GM18499 (cell line): Measurements from ENCODE around the gene SPRING1.

Source experiments
- ATAC-seq: cut with Tn5 transposase; IDR thresholded peaks from one replicate; pipeline ENCODE4 v1.9.1; 2021; ENCODE audit warnings: moderate number of reproducible peaks; ENCODE audit not compliant: insufficient read depth, unreplicated experiment

The SPRING1 gene

DNA sequence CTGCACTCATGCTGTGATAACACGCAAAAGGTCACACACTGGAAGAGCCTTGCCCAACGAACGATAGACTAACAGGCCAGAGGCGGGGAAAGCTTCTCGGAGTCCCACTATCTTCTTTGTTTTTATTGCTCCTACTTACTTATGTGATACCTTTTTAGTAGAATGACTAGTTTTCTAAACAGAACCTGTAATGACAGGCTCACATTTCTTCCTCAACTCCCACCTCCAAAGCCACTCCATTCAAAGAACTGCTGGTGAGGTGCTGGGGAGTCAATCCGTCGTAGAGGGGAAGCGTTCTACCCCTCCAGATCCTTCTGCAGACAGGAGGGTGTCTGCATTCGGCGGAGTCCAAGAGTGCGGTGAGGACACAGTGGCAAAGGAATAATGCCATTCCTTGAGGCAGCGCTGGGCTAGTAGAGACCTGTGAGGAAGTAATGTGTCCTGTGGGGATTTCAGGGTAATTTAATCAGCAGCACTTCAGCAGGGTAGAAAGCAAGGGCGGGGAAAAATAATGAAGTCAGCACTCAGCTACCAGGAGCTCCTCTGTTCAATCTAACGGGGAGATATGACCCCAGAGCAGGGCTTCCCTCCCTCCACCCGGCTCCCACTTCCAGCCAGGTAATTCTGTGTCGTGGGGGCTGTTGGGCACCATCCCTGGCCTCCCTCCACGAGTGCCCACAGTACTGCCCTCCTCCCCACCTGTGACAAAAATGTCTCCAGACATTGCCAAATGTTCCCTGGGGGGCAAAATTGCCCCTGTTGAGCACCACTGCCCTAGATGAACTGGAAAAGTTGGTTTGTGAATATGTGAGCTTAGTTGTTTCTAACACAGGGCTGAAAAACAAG is 25.2 kb downstream of the SPRING1 start:
- ATAC-seq: no peak

DNA sequence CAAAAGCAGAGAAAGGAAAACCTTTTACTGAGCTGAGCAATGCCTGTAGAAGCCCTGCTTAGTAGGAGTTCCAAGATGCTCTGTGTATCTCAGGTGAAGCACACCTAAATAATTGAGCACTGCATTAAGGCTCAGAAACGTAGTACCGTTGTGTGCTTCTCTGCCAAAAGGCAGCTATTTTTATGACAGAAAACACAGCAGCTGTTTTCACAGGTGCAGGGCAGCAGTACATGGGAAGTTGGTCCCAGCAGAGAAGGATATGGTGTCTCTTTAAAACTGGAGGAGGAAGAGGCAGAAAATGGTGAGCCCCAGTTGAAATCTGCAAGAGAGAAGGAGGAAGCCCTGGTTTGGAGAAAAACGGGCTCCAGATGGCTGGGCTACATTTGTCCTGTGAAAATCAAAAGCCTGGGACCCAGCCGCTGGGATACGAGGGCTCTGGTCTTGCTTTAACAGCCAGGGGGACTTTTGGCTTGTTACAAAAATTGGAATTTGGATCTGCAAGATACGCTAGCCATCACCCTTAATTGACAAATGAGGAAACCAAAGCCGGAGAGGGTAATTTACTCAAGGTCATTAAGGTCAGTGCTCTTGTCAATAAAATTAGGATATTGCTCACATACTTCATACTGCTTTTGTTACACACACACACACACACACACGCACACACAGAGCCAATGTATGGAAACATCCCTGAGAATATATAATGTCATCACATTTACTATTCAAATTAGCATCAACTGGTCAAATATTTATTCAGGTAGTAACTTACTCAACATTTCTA is 27.3 kb downstream of the SPRING1 start:
- ATAC-seq: no peak

DNA sequence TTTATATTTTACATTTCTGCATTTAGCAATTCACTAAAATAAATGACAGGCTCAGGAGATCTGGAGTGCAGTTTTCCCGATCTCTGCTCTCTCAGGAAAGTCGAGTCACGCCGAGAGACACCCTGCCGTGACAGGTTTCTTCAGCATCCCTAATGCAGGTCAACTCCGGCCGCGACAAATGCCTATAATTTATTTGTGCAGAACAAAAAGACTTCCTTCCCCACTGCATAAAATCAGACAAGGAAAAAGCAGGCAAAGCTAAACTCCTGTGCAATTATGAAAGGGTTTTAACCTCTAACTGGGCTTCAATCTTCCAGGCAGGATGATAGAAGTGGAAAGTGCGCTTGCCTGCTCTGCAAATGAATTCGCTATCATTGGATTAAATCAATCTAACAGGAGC is 28.1 kb downstream of the SPRING1 start:
- ATAC-seq: no peak

GRCh38 chr12:116708826-116709756 is 28.8 kb downstream of the SPRING1 start:
- no peak for ATAC-seq

GRCh38 chr12:116707751-116708150 is 30.1 kb downstream of the SPRING1 start:
- ATAC-seq: no peak

- ATAC-seq: no peak
Observed at GRCh38 chr12:116703214-116703795, 34.6 kb downstream of the SPRING1 start.

DNA sequence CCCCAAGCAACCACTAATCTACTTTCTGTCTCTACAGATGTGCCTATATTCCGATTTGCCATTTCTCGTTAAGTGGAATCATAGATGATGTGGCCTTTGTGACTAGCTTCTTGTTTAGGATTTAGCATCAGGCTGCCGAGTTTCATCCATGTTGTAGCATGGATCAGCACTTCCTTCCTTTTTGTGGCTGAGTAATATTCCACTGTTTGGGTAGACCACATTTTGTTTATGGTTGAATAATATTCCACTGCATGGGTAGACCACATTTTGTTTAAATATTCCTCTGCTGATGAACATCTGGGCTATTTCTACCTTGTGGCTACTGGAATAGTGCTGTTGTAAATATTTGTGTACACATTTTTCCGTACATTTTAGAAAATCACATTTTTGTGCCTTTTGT is 36.4 kb downstream of the SPRING1 start:
- no peak for ATAC-seq

DNA sequence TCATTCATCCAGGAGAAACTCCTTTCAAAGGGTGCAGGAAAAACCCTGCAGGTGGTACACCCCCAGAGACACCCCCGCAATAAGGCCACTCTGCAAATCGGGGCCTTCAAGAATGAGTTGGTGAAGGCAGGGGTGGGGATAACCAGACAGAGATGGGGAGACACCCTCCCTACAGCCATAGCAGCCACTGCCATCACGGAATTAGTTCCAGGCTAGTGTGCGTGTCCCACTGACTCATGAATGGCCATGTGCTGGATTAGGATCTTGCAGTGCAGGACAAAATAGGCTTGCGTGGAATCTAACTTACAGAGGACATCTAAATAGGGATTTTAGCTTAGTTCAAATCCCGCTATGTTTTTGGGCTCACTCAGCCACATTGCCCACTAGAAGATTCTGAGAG is 37.8 kb downstream of the SPRING1 start:
- ATAC-seq: no peak

DNA sequence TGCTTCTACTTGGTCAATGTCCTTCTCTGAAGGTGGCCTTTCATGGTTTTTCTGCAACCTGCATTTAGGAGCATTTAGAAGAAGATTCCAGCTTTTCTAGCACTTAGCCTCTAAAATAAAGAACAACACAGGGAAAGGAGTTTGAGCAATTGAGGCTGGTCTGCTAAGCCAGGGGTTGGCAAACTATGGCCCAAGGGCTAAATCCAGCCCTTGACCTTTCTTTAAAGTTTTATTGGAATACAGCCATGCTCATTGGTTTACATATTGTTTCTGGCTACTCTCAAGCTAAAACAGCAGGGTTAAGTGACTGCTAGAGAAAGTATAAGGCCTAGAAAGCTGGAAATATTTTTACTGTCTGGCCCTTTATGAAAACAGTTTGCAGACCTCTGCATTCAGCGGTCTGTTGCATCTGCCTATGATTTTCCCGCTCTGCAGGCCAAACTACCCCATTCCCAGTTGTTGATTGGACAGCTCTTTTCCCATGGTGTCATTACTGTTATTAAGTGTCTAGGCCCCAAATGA is 39.3 kb downstream of the SPRING1 start:
- no peak for ATAC-seq

GRCh38 chr12:116698116-116698515 is 39.8 kb downstream of the SPRING1 start:
- no peak for ATAC-seq

GRCh38 chr12:116697716-116698115 is 40.2 kb downstream of the SPRING1 start:
- ATAC-seq: no peak

DNA sequence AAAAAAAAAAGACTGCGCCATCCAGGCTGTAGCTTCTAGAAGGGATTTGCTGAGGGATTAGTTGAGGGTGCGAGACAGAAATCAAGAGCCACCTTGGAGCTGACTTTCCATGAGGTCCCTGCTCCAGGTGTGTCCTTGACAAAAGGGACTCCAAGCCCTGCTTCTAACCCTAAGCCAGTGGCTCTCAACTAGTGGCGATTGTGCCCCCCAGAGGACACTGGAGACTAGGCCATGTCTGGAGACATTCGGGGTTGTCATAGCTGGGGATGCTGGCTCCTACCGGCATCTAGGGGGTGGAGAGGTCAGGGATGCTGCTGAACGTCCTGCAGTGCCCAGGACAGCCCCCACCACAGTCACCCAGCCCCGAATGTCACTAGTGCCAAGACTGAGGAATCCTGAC is 40.6 kb downstream of the SPRING1 start:
- ATAC-seq: no peak

DNA sequence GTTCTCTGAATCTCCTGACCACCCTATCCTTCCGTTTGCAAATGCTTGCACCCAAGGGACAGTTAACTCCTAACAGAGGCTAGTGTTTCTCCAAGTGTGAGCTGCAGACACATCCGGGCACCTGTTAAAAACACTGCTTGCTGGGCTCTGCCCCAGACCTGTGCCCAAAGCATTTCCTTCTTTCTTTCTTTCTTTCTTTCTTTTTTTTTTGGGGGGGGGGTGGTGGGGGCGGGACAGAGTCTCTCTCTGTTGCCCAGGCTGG is 42.5 kb downstream of the SPRING1 start:
- no peak for ATAC-seq

GRCh38 chr12:116694653-116695463 is 43.0 kb downstream of the SPRING1 start:
- no peak for ATAC-seq

GRCh38 chr12:116693286-116694227 is 44.3 kb downstream of the SPRING1 start:
- ATAC-seq: no peak

DNA sequence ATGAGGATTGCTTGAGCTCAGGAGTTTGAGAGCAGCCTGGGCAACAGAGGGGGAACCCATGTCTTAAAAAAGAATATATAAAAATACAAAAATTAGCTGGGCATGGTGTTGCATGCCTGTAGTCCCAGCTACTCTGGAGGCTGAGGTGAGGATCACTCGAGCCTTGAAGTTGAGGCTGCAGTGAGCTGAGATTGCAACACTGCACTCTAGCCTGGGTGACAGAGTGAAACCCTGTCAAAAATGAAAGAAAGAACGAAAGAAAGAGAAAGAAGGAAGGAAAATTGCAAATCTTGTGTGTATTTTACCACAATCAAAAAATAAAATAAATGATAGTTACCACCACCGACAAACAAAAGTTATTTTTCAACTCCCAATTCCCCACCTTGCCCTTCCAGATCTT is 45.3 kb downstream of the SPRING1 start:
- no peak for ATAC-seq

DNA sequence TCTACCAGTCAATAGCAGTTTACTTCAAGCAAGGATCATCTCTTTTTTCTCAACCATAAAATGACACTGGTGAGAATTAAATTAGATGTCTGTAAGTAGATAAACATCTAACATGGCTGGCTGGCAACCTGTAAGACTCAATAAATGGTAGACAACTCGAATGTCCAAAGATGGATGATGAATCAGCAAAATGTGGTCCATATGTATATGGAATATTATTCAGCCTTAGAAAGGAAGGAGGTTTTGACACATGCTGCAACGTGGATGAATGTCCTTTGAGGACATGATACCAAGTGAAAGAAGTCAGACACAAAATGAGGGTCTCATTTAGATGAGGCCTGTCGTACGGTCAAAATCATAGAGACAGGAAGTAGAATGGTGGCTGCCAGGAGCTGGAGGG is 46.2 kb downstream of the SPRING1 start:
- ATAC-seq: no peak

DNA sequence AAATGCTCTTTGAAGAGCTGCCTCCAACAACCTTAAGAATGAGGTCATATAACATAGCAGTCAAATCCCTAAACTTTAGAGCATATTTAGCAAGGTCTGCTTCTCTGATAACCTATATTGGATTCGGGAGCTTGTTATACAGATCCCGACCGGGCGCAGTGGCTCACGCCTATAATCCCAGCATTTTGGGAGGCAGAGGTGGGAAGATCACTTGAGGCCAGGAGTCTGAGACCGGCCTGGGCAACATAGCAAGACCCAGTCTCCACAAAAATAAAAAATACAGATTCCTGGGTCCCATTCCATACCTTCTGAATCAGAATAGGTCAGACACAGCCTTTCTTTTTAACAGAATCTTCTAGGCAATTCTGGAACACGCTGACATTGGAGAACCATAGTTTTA is 46.7 kb downstream of the SPRING1 start:
- no peak for ATAC-seq
